Raji (cell line): ENCODE results near the gene IFT57.
A peak's percentile ranks its signal among the peaks of the same experiment; 100 is the strongest.

Experiments
- POLR2A ChIP-seq: IDR thresholded peaks from 2 replicates; pipeline ENCODE4 v1.6.1; 2011; ENCODE audit warnings: low read depth, low read length, control low read depth; ENCODE audit not compliant: insufficient read depth

Gene IFT57

DNA sequence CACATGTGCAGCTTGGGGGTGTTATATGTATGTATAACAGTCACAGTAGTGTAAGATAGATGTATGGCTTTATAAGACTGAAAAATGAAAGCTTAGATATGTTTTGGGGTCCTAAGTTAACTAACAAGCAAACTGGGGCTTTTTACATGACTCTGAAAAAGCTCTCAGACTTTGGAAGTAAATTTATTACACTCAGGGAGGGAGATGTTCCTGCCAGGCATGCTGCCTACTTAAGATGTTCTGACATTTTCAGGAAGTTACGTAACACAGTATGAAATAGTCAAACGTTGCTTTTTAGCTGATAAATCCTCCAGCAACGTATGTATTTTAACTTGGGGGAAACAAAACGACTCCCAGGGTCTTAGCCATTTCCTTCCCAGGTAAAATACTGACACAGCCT is 1.7 kb upstream of the IFT57 start:
- TF ChIP-seq POLR2A: peak; percentile 46; the same call in 1 of the 2 replicates

DNA sequence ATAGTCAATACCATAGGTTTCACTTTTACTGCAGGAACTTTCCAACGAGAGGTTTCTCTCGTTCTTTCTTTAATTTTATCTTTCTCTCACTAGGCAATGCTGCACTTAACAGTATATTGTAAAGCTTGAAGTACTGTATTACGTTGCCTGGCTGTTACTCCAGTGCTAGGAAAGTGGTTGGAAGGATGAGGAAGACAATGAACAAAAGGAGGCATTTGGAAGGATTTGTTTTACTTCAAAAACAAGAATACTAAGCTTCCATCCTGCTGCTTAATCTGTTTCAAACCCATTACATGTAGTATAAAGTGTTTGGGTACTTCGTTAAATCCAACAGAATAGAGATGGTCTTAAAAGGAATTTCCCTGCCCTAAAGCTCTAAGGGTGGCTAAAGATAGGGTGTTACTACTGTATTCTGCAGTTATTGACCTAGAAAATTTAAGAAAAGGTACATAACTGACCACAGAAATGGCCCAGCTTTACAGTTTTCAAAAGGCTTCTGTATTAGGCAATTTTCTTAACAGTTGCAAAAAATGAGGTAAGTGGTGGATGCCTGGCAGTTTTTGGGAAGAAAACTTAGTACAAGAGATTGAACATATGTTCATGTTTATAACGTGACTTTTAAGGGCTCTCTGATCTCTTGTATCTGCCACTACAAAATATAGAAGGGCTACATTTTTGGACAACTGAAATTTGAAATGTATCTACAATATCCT is 785 bp upstream of the IFT57 start:
- TF ChIP-seq POLR2A: no peak

DNA sequence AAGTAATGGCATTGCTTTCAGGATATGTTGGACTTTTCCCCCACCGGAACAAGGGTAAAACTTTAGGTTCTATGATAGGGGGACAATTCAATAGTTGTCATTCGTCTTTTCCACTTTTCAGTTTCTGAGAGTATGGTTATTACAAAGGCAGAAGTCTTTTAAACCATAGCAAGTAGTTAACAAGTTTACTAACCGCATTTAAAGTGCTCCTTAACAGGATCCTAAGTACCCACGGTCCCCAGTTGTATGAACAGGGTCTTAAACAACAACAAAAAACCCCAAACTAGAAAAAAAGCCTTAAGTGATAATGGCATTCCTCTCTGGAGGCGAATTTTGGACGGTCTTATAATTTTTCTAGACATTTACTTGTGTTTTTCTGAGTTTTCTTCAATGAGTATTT is 831 bp downstream of the IFT57 start:
- TF ChIP-seq POLR2A: no peak

DNA sequence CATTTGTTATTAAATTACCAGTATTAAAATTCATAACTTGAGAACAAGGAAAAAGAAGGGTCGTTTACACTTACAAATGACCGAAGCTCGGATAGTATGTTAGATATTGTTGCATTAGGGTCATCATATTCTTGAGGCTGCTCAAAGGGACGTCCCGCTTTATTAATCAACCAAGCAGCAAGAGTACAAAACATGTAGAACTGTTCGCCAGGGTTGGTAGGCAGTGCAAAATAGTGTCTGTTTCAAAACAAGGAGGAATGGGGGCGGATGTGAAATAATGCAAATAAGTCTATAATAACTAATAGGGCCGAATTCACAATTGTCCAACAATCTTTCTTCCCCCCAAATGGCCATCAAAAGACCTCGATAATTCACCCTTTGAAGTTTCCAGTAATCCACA is 2.9 kb downstream of the IFT57 start:
- peak; percentile 39; the same call in 1 of the 2 replicates for TF ChIP-seq POLR2A

DNA sequence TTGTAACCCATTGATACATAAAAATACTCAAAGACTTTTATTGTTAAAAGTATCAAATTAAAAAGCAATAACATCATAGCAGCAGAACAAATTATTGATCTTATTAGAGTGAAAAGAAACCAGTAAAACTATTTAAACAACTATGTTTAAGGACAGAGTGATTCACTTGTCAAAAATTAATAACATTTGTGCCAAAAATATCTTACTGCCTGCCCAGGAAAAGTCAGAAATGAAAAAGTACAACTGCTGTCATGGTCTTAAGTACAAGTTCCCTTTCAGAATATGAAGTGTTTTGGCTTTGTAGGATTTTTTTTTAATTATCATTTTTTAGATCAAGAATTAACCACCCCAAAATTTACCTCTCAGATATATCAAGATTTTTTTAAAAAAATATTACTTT is 3.4 kb downstream of the IFT57 start:
- TF ChIP-seq POLR2A: no peak

DNA sequence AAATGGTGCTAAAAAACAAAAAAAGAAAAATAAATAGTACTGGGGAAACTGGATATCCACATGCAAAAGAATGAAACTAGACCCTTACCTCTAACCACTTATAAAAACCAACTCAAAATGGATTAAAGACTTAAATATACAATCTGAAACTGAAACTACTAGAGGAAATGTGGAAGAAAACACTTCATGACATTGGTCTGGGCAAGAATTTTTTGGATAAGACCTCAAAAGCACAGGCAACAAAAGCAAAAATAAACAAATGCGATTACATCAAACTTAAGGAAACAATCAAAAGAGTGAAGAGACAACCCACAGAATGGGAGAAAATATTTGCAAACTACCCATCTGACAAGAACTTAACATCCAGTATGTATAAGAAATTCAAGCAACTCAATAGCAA is 6.4 kb downstream of the IFT57 start:
- TF ChIP-seq POLR2A: no peak

DNA sequence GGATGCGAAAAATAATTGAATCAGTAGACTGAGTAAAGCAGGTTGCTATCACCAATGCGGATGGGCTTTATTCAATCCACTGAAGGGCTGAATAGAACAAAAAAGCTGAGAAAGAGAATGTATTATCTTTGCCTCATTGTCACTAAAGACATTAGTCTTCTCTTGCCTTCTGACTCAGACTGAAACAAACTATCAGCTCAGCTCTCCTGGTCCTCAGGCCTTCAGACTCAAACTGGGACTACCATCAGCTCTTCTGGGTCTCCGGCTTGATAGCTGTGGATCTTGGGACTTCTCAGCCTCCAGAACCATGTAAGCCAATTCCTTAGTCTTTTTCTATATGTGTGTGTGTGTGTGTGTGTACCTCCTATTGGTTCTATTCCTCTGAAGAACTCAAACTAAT is 12.6 kb downstream of the IFT57 start:
- TF ChIP-seq POLR2A: no peak

DNA sequence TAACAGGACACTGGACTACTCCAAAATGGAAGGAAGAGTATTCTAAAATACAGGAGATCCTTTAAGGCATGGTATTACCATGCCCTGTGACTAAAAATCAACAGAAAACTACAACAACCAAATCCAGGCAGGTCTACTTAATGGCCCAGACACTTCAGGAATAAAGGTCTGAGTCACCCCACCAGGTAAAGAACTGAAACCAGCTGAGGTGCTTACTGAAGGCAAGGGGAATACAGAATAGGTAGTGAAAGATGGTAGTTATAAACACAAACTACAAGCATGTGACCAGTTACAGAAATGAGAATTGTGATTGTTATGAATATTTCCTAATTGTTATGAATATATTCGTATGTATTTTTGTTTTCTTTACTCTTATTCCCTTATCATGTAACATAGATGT is 13.4 kb downstream of the IFT57 start:
- TF ChIP-seq POLR2A: no peak

DNA sequence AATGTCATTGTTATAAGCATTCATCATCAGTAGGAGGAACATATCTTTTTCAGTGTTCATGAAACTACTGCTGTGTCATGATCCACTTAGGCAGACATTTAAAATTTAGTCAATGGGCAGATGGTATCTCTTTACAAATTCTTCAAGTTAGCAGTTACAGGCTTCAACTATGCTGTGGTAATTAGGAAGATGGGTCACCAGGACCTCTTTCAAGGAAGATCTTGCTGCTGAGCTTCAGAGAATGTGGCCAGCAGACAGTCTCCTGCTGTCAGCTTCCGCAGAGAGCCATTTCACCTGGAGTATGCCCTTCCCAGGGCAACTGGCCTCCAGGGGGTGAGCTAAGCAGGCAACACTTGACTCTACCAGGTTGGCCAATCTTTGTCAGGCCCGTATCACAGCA is 19.4 kb downstream of the IFT57 start:
- no peak for TF ChIP-seq POLR2A

DNA sequence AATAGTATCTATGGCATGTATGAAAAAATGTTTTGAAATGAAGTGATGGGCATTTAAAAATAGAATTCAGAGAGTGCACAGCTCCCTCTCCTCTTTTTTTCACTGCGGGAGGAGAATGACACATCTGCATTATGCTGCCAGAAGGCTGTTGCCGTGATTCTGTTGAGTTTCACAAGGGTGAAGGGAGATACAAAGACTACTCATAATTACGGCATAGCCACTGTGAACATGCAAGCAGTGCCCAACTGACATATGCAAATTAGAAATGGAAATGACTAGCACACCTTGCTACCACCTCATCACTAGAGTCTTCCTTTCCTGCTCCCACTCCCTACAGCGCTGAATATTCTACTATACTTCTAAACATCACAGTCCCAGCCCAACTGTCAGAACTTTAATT is 20.1 kb downstream of the IFT57 start:
- no peak for TF ChIP-seq POLR2A

DNA sequence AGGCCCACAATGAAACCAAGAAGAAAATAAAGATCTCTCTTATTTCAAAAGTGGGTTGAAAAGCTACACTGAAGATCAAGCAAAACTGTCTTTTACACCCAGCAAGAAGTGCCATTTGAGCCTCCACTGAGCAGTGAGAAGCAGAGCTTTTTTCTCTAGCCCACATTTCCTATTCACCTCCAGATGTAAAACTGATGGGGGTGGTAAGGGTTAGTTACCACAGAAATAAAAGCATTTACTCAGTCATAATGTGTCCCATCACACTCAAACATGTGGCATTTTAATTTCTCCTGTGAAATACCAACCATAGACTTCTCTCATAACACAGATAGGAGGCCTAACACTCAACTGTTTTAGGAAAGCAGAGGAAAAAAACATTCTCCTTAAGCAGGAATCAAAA is 21.0 kb downstream of the IFT57 start:
- no peak for TF ChIP-seq POLR2A

DNA sequence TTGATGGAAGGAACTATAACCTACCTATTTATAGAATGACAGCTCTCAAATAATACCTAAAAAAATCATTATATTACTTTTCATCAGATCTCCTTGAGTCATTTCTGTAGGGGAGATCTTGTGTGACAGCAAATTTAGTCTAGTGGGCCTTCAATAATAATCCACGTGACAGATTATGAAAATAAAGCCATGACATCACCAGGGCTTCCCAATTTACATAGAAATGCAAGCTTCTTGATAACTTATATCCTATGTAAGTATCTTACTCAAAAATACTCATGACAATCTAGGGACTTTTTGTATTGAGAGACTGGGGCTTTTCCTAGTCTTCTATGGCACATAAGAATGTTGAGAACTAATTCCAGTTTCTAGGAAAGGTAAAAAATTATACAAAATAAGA is 21.6 kb downstream of the IFT57 start:
- TF ChIP-seq POLR2A: no peak

DNA sequence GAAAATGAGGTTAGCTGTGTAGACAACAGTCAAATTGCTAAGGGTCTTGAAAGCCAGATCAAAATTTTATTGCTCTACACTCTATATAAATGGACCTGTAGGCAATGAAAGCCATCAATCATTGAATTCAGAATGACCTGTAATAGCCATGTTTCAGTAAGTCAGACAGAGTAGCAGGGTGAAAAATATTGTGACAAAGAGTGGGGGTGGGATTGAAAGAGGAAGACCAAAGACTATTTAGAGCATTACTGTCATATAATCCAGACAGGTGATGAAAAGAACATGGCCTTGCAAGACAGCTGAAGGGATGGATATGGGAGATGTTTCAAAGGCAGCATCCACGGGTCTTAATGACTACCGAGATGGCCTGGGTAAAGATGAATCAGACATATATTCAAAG is 22.2 kb downstream of the IFT57 start:
- TF ChIP-seq POLR2A: no peak

DNA sequence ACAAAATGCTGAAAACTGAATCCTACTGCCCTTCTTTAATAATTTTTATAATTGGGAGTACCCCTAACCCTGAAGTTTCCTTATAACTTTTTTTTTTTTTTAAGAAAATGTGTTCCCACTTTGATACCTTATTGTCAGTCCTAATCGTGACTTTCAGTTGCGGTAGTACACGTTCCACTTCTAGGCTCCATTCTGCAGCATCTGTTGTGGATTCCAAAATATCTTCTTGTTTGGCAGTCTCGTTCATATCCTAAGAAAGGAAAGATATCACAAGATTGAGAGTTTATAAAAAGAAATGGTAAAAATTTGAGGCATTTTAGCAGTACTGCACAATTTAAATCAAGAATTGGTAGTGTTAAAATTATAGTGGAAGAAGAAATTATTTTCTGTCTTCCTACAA is 30.8 kb downstream of the IFT57 start:
- TF ChIP-seq POLR2A: no peak

DNA sequence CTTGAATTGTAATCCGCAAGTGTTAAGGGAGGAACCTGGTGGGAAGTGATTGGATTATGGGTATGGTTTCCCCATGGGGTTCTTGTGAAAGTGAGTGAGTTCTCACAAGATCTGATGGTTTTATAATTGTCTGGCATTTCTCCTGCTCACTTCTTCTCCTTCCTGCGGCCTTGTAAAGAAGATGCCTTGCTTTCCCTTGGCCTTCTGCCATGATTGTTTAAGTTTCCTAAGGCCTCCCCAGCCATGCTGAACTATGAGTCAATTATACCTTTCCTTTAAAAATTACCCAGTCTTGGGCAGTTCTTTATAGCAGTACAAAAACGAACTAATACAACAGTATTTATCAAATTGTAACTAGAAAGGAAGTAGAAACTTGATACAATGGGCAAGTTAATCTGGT is 31.9 kb downstream of the IFT57 start:
- no peak for TF ChIP-seq POLR2A

DNA sequence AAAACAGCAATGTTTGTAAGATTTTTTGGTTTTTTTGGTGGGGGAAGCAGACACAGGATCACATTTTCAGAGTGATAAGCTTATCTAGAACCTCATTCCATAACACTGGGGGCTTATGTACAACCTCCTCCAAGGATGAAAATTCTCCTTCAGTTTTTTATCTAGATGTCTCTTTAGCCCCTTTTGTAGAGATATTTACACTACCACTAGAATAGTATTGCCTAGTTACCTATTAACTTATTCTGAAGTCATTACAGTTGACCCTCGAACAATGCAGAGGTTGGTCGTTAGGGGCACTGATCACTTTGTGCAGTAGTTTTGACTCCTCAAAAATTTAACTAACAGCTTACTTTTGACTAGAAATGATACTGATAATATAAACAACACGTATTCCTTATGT is 32.8 kb downstream of the IFT57 start:
- no peak for TF ChIP-seq POLR2A

DNA sequence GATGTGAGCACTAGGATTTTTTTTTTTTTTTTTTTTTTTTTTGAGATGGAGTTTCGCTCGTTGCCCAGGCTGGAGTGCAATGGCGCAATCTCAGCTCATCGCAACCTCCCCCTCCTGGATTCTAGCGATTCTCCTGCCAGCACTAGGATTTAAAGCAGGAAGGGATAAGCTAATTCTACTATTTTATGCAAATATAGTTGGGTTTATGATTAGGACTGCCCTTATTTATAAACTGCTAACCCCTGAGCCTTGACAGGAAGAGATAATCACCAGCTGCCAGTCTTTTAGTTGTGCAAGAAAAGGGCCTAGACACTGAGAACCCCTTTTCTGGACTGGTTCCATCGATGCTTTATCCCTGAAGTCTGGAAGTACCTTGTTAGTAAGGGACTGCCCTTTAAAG is 36.7 kb downstream of the IFT57 start:
- TF ChIP-seq POLR2A: no peak
